Measurements from ENCODE around the gene CCHCR1.
"Not testable (repeated sequence)": the region's sequence is repeated elsewhere in the genome, so short reads cannot be mapped to it uniquely, and the experiment has no call there.

Gene CCHCR1

DNA sequence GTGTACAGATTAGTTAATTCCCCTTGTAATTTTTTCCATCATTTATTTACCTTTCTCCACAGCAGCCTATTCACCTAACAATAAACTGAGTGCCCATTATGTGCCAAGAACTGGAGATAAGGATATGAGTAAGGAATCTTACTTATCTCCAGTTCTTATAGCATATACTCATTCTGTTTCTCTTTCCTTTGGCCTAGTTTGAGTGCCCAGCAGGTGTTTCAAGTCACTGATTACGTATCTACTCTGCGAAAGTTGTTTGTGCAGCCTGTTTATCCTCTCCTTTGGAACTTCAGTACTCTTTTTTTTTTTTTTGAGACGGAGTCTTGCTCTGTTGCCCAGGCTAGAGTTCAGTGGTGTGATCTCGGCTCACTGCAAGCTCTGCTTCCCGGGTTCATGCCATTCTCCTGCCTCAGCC, 30.2 kb upstream of the CCHCR1 start:
- Histone ChIP-seq H3K36me3 (ENCODE audit: low read depth) (no peaks in the 10 kb centered on the region), H3K4me1 (ENCODE audit: insufficient read depth, poor library complexity, severe bottlenecking) (peaks cover 12% of the 10 kb centered on the region), H3K9me3 (ENCODE audit: severe bottlenecking) (no peaks in the 10 kb centered on the region), H3K27ac (ENCODE audit: poor library complexity, severe bottlenecking) (peak overlapping the region; percentile 84), H3K4me3 (ENCODE audit: severe bottlenecking) (no peak overlapping the region), H3K27me3 (ENCODE audit: insufficient read depth, poor library complexity, severe bottlenecking) (no peaks in the 10 kb centered on the region)
- DNase-seq (ENCODE audit: low spot score) (no peak), ATAC-seq (ENCODE audit: low read depth) (no peak)
- TF ChIP-seq, protein P1, sequence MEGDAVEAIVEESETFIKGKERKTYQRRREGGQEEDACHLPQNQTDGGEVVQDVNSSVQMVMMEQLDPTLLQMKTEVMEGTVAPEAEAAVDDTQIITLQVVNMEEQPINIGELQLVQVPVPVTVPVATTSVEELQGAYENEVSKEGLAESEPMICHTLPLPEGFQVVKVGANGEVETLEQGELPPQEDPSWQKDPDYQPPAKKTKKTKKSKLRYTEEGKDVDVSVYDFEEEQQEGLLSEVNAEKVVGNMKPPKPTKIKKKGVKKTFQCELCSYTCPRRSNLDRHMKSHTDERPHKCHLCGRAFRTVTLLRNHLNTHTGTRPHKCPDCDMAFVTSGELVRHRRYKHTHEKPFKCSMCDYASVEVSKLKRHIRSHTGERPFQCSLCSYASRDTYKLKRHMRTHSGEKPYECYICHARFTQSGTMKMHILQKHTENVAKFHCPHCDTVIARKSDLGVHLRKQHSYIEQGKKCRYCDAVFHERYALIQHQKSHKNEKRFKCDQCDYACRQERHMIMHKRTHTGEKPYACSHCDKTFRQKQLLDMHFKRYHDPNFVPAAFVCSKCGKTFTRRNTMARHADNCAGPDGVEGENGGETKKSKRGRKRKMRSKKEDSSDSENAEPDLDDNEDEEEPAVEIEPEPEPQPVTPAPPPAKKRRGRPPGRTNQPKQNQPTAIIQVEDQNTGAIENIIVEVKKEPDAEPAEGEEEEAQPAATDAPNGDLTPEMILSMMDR (IDR thresholded peaks at IDR 0.05; ENCODE audit: poor library complexity, severe bottlenecking): no peak

DNA sequence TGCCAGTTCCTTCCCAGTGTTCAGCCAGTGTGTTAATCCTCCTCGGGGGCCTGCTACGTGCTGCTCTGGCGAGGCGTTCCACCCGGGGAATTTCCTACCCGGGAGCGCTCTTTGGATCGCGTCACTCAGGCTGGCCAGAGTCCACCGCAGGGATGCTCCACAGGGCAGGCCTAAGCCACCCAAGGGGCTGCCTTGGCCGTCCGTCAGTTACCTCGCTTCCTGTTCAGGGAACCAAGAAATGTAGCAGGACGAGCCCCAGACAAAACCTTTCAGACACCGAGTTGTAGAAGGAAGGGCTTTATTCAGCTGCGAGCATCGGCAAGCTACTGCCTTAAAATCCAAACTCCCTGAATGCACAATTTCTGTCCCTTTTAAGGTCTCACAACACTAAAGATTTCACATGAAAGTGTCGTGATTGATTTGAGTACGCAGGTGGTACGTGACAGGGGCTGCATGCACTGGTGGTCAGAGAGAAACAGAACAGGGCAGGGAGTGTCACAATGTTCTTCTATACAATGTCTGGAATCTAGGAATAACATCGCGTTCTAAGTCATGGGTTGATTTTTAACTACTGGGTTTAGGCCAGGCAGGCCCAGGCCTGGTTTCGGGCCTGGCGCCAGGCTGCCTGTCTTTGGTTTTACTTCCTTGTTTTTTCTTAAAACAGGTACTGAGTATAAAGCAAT, 28.6 kb upstream of the CCHCR1 start:
- Histone ChIP-seq H3K4me3 (ENCODE audit: severe bottlenecking) (peak overlapping the region; percentile 20), H3K9me3 (ENCODE audit: severe bottlenecking) (no peaks in the 10 kb centered on the region), H3K27me3 (ENCODE audit: insufficient read depth, poor library complexity, severe bottlenecking) (no peaks in the 10 kb centered on the region), H3K27ac (ENCODE audit: poor library complexity, severe bottlenecking) (peak overlapping the region; percentile 84), H3K36me3 (ENCODE audit: low read depth) (no peaks in the 10 kb centered on the region), H3K4me1 (ENCODE audit: insufficient read depth, poor library complexity, severe bottlenecking) (peaks cover 12% of the 10 kb centered on the region)
- peak; percentile 87 for ATAC-seq (ENCODE audit: low read depth)
- DNase-seq (ENCODE audit: low spot score): no peak
- TF ChIP-seq, protein P1 (IDR thresholded peaks at IDR 0.05; ENCODE audit: poor library complexity, severe bottlenecking): no peak

DNA sequence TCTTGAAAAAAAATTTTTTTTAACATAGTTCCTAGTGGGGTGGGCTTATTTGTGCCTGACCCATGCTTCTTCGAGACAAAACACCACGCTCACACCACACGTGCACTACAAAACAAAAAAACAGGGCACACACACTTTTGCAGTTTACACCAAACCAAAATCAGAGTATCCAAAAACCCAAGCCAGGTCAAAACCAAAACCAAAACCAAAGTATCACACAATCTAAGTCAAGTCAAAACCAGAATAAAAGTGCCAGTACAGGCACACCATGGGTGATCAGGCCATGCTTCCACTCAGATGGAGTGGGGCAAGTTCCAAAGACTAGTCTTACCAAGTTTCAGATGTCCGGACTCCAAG, 28.1 kb upstream of the CCHCR1 start:
- H3K27ac ChIP-seq (ENCODE audit: poor library complexity, severe bottlenecking): peak overlapping the region; percentile 84
- H3K27me3 ChIP-seq (ENCODE audit: insufficient read depth, poor library complexity, severe bottlenecking); H3K36me3 ChIP-seq (ENCODE audit: low read depth); DNase-seq (ENCODE audit: low spot score); H3K9me3 ChIP-seq (ENCODE audit: severe bottlenecking): not testable (repeated sequence)
- 0 out of 3 replicates have a peak, but pooled peaks have one; percentile 12 for ATAC-seq (ENCODE audit: low read depth)
- H3K4me3 ChIP-seq (ENCODE audit: severe bottlenecking): peak overlapping the region; percentile 20
- peaks cover 12% of the 10 kb centered on the region for H3K4me1 ChIP-seq (ENCODE audit: insufficient read depth, poor library complexity, severe bottlenecking)

DNA sequence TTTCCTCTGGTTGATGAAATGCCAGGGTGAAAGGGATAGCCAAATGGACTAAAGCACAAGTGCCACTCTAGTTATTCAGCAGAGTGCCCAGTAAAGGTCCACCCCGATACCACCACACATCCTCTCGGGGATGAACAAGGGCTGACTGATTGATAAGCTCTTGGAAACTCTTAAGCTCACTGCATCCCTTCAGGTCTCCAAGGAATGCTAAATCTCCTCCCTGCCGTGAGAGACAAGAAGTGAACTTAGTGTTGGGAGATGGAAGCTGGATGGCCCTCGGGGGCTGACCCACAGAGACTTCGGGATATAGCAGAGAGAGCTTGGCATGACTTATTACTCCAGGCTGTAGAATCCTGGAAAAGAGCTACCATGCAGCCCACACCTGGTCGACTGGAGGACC, 26.3 kb upstream of the CCHCR1 start:
- not testable (repeated sequence) for ATAC-seq (ENCODE audit: low read depth); H3K36me3 ChIP-seq (ENCODE audit: low read depth); H3K9me3 ChIP-seq (ENCODE audit: severe bottlenecking); H3K4me3 ChIP-seq (ENCODE audit: severe bottlenecking); DNase-seq (ENCODE audit: low spot score); H3K27ac ChIP-seq (ENCODE audit: poor library complexity, severe bottlenecking); H3K27me3 ChIP-seq (ENCODE audit: insufficient read depth, poor library complexity, severe bottlenecking)
- peaks cover 16% of the 10 kb centered on the region for H3K4me1 ChIP-seq (ENCODE audit: insufficient read depth, poor library complexity, severe bottlenecking)

DNA sequence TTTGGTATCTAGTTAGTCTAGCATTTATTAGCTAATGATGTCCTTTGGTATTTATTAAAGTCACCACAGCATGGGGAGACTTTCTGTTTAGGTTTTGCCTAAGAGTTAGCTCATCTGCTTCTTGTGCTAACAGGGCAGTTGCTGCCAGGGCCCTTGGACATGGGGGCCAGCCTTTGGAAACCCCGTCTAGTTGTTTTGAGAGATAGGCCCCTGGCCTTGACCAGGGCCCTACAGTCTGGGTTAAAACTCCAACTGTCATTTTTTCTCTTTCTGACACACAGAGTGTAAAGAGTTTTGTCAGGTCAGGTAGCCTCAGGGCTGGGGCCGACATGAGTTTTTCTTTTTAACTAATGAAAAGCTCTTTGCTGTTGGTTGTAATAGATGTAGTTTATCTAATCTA, 25.7 kb upstream of the CCHCR1 start:
- not testable (repeated sequence) for ATAC-seq (ENCODE audit: low read depth); H3K27ac ChIP-seq (ENCODE audit: poor library complexity, severe bottlenecking); H3K4me3 ChIP-seq (ENCODE audit: severe bottlenecking)

DNA sequence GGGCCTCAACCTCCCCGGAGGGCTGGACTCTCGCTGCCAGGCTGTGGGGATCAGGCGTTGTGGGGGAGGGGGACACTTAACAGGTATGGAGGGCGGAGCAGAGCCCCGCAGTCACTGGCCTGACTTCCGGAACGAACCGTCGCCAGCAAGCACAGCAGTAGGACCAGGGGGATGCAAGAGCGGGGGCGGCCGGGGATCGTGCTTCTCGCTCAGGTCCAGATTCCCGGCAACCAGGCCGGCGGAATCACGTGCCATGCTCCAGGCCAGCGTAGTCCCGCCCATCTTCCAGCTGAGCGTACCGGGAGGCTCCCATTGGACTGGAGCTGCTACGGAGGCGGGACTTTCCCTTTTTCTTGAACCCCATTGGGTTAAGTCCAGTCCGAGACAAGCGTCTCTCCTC, 22.9 kb upstream of the CCHCR1 start:
- Histone ChIP-seq H3K27ac (ENCODE audit: poor library complexity, severe bottlenecking) (no peak overlapping the region), H3K9me3 (ENCODE audit: severe bottlenecking) (no peaks in the 10 kb centered on the region), H3K4me3 (ENCODE audit: severe bottlenecking) (no peak overlapping the region), H3K36me3 (ENCODE audit: low read depth) (no peaks in the 10 kb centered on the region), H3K4me1 (ENCODE audit: insufficient read depth, poor library complexity, severe bottlenecking) (peaks cover 12% of the 10 kb centered on the region), H3K27me3 (ENCODE audit: insufficient read depth, poor library complexity, severe bottlenecking) (no peaks in the 10 kb centered on the region)
- DNase-seq (ENCODE audit: low spot score) (no peak), ATAC-seq (ENCODE audit: low read depth) (no peak)
- TF ChIP-seq, protein P1 (IDR thresholded peaks at IDR 0.05; ENCODE audit: poor library complexity, severe bottlenecking): no peak

More for the DNA sequence above, 25.7 kb upstream of the CCHCR1 start:
- not testable (repeated sequence) for H3K9me3 ChIP-seq (ENCODE audit: severe bottlenecking); DNase-seq (ENCODE audit: low spot score); H3K36me3 ChIP-seq (ENCODE audit: low read depth); H3K27me3 ChIP-seq (ENCODE audit: insufficient read depth, poor library complexity, severe bottlenecking)
- H3K4me1 ChIP-seq (ENCODE audit: insufficient read depth, poor library complexity, severe bottlenecking): peaks cover 16% of the 10 kb centered on the region

Data from RWPE2 (cell line).